Measurements from ENCODE around the gene OCA2. TPM values are rescaled to one million over a fixed set of nuclear protein-coding genes. Genes with fewer than 3 reads are reported as not detected.

The OCA2 gene
- total and polyA plus RNA-seq, 2 of the 8 experiments (the other 6 are each of a cell fraction or from before 2014, with no cell fraction given) = 0.20 TPM

DNA sequence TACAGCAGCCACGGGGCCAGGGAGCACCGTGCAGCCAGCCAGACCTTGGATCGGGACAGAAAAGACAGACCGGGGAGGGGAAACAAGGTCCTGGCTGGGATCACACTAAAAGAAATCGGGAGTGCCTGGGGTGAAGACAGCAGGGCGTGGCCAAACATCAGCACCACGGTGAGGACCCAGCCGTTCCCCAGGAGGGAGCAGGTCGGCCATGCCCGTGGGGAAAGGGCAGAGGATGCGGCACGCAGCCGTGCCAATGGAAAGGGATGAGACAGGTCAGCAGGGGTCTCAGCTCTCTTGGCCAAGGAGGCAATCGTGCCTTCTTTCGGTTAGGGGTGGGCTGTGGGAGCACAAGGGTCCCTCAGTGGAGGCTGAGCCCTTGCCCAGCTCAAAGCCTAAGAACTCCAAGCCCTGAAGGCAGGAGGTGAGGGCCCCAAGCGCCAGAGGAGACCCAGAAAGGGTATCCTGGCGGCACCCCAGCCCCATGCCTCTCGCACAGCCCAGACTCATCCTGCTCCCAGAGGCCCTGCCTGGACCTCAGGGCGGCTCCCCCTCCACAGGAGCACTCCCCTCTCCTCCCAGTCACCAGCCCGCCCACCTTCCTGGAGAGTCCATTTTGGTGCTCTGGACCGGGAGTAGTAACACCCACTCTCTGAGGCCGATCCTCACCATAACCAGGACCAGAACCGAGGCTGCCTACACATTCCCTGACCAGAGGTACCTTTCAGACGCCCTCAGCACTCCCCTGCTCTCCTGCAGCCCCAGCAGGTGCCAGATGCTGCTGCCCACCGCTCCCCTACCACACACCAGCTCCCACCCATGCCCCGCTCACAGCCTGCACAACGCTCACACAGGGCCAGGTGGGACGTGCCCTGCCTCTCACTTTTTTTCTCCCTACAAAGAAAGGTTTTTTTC, 23.2 kb upstream of the OCA2 start:
- WGBS, 2 experiments (ENCODE audit: extremely low coverage in 1 of 2, insufficient coverage in 1 of 2, insufficient read length in 1 of 2, insufficient replicate concordance in 2 of 2, low coverage in 1 of 2, low lambda C conversion rate in 2 of 2, missing lambda C conversion rate in 1 of 2) = 85% methylated on average over 28 of the region's 28 CpGs; no CpG with 5 or more reads in 1 of the 2 experiments
- Histone ChIP-seq H3K27ac (ENCODE audit: low read depth, low read length) (peak overlapping the region; percentile 5; the same call in 1 of the 2 replicates), H3K4me3 (ENCODE audit: extremely low read depth in 1 of 4, insufficient read depth in 2 of 4, low read depth in 3 of 4, low read length in 4 of 4) (no peak overlapping the region), H2BK15ac (ENCODE audit: low read length) (no peak overlapping the region), H3K36me3 (ENCODE audit: control insufficient read depth in 2 of 4, insufficient read depth in 4 of 4, low read length in 3 of 4) (peaks cover 11 to 26% (median 23%) of the 10 kb centered on the region in 4 experiments; a peak in 7 of 8 replicates), H3K27me3 (replicated peaks in 1 of 4; ENCODE audit: control insufficient read depth in 3 of 4, extremely low read depth in 1 of 4, insufficient read depth in 3 of 4, low read length in 3 of 4) (no peaks in the 10 kb centered on the region), H2BK5ac (ENCODE audit: low read depth, low read length) (no peak overlapping the region), H3K9ac (replicated peaks in 1 of 4; ENCODE audit: extremely low read depth in 1 of 4, low read depth in 3 of 4, low read length in 3 of 4) (no peak overlapping the region), H3K23ac (ENCODE audit: insufficient read length) (no peak overlapping the region), H4K8ac (ENCODE audit: extremely low read depth, insufficient read depth, low read length) (no peak overlapping the region; the same call in 1 of the 2 replicates), H3K56ac (replicated peaks; ENCODE audit: insufficient read length, low read depth, low read length) (no peak overlapping the region), H3K79me1 (ENCODE audit: low read depth, low read length) (no peaks in the 10 kb centered on the region; the same call in 1 of the 2 replicates), H3K4me2 (ENCODE audit: insufficient read depth in 1 of 2, low read depth in 2 of 2, low read length in 2 of 2) (no peak overlapping the region), H2BK12ac (ENCODE audit: low read depth, low read length) (no peak overlapping the region), H3K9me3 (ENCODE audit: insufficient read depth in 2 of 2, low read depth in 1 of 2, low read length in 1 of 2) (no peaks in the 10 kb centered on the region), H3K4ac (replicated peaks; ENCODE audit: insufficient read length, low read depth, low read length) (no peak overlapping the region), H3K18ac (ENCODE audit: extremely low read depth, low read length) (no peak overlapping the region), H4K20me1 (replicated peaks in 1 of 2; ENCODE audit: control insufficient read depth in 1 of 2, insufficient read depth in 2 of 2, low read length in 2 of 2) (peaks cover 2 to 6% of the 10 kb centered on the region in 2 experiments), H2BK20ac (ENCODE audit: low read length) (no peak overlapping the region), H4K5ac (ENCODE audit: insufficient read length, low read depth, low read length) (no peak overlapping the region), H3K23me2 (ENCODE audit: low read depth, low read length) (no peaks in the 10 kb centered on the region), H3K14ac (ENCODE audit: insufficient read length) (no peak overlapping the region), H2AFZ (ENCODE audit: low read length) (no peak overlapping the region), H2AK5ac (ENCODE audit: low read depth, low read length) (no peak overlapping the region), H3K79me2 (ENCODE audit: control insufficient read depth in 1 of 2, insufficient read depth in 2 of 2, low read length in 2 of 2) (no peaks in the 10 kb centered on the region), H2BK120ac (replicated peaks; ENCODE audit: low read depth, low read length) (no peak overlapping the region), H4K91ac (replicated peaks; ENCODE audit: insufficient read length, low read length) (no peak overlapping the region), H3K4me1 (replicated peaks in 1 of 4; ENCODE audit: control insufficient read depth in 3 of 4, insufficient read depth in 4 of 4, low read length in 3 of 4) (no peaks in the 10 kb centered on the region)
- TF ChIP-seq FOSL1 (IDR thresholded peaks at IDR 0.05; ENCODE audit: insufficient read depth, low read depth, low read length) = no peak
- POLR2A ChIA-PET (ENCODE audit: partially characterized antibody) = no interaction called here
- DNase-seq (ENCODE audit: low read depth in 1 of 2, low spot score in 2 of 2) = no peak
- FAIRE-seq = no peak
- CTCF ChIA-PET (ENCODE audit: partially characterized antibody) = no interaction called here

Data from H1 (cell line).